Hepatocyte (in vitro differentiated cells): ENCODE measurements around the gene KRT86.

Experiments
- CTCF ChIP-seq: fragments of 200-600 bp; sonication (generic); IDR thresholded peaks from 2 replicates; pipeline ENCODE4 v1.5.1; 2016; ENCODE audit warnings: antibody characterized with exemption, mild to moderate bottlenecking; ENCODE audit not compliant: poor library complexity
- EZH2 ChIP-seq: fragments of 200-600 bp; sonication (generic); IDR thresholded peaks from 2 replicates; pipeline ENCODE4 v1.6.1; 2016; ENCODE audit warnings: antibody characterized with exemption, mild to moderate bottlenecking, borderline replicate concordance

- no peak for TF ChIP-seq CTCF
- TF ChIP-seq EZH2: no peak
Measured at GRCh38 chr12:52356031-52356761, 81.8 kb downstream of the KRT86 start.
